ENCODE measurements around the gene OTOGL. TPM values are rescaled to one million over a fixed set of nuclear protein-coding genes. Genes with fewer than 3 reads are reported as not detected.

OTOGL gene, protein sequence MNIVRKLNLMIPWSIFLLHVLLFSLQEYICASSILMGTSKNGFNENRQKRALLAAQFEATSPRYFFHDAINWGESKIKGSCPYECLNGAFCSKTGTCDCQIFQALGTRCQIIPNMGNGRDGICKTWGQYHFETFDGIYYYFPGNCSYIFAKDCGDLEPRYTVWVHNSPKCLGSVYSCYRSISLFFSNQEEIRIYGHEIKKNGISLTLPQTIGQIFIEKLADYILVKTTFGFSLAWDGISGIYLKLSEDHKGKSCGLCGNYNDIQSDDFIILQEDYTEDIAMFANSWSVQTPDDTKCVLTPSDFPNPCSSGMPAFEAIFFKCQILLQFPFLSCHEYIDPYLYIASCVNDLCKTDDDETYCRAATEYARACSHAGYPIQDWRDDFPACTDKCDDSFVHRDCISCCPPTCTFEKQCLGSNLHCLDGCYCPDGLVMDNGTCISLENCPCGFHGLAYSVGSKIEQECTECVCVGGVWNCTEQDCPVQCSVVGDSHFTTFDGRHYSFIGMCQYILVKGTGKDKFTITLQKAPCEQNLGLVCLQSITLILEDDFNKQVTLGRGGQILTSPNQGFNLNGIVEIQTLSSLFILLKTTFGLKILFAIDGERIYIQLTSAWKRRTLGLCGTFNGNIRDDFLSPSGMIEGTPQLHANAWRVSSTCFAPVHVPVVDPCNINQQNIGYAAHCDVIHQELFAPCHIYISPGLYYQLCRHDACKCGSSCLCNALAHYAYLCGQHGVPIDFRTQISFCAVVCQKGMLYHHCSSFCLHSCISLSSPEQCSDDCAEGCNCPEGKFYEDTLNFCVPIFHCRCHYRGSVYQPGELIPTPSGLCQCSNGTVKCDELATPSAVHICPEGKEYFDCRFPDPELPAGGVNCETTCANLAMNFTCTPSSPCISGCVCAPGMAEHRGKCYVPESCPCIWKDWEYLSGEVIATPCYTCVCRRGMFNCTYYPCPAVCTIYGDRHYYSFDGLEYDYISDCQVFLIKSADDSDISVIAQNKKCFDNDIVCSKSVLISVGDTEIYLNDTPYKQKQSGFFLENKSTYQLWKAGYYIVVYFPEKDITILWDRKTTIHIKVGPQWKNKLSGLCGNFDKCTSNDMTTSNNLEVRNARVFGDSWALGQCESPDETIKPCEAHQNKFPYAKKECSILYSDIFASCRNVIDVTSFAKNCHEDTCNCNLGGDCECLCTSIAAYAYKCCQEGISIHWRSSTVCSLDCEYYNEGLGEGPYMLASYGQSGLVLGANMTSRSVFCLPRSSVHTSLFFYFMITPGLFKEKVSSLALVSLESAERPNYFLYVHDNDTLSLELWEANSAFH (N-terminal part only)
- total RNA-seq = not detected in 2 replicates

DNA sequence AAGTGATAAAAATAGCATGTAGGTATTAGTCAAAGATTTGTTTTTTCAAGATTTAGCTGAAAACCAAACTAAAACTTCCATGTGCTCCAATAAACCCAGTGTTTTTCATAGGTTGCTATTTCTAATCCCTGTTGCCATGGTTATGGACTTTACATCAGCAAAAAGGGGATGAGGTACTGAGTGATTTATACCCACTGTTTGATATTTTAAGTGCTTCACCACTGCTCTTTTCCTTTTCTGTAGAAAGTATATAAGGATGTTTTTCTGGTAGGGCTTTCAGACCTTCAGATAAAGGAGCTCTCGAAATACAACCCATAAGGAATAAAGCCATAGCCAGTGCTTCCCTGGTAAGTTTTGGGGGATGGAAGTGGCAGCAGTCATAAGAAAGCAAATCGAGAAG, at the start of gene OTOGL:
TSS of gene OTOGL (plus strand) at position 279 of the 400 bp plus-strand sequence. CDS start 109,895 bp downstream, outside the sequence.

Small RNA genes lying within 50 kb of the gene (small RNA-seq; reads per million reads assigned to genes)
- gene RN7SKP261 (not detected), gene RNU7-106P (not detected)

Other genes with a start within 250 kb of the OTOGL start
- 66.7 and 80.5 TPM in 2 replicates for gene PPP1R12A, start 164.4 kb upstream of the OTOGL start, total RNA-seq